Measurements from ENCODE around the gene NR3C1.

DNA sequence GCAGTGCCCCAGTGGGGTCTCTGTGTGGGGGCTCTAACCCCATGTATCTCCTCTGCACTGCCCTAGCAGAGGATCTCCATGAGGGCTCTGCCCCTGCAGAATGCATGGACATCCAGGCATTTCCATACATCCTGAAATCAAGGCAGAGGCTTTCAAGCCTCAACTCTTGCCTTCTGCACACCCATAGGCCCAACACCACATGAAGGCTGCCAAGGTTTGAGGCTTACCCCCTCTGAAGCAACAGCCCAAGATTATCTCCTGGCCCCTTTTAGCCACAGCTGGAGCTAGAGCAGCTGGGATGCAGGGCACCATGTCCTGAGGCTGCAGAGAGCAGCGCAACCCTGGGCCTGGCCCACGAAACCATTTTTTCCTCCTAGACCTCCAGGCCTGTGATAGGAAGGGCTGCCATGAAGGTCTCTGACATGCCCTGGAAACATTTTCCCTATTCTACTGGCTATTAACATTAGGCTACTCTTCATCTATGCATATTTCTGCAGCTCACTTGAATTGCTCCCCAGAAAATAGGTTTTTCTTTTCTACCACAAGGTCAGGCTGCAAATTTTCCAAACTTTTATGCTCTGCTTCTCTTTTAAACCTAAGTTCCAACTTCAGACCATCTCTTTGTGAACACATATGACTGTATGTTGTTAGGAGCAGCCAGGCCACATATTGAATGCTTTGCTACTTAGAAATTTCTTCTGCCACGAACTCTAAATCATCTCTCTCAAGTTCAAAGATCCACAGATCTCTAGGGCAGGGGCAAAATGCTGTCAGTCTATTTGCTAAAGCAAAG lies 18.4 kb downstream of the NR3C1 start:
- TF ChIP-seq, protein P1, sequence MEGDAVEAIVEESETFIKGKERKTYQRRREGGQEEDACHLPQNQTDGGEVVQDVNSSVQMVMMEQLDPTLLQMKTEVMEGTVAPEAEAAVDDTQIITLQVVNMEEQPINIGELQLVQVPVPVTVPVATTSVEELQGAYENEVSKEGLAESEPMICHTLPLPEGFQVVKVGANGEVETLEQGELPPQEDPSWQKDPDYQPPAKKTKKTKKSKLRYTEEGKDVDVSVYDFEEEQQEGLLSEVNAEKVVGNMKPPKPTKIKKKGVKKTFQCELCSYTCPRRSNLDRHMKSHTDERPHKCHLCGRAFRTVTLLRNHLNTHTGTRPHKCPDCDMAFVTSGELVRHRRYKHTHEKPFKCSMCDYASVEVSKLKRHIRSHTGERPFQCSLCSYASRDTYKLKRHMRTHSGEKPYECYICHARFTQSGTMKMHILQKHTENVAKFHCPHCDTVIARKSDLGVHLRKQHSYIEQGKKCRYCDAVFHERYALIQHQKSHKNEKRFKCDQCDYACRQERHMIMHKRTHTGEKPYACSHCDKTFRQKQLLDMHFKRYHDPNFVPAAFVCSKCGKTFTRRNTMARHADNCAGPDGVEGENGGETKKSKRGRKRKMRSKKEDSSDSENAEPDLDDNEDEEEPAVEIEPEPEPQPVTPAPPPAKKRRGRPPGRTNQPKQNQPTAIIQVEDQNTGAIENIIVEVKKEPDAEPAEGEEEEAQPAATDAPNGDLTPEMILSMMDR (IDR thresholded peaks at IDR 0.05) = no peak
- no peak for TF ChIP-seq POLR2A (IDR thresholded peaks at IDR 0.05)
